ENCODE results near the gene TRIOBP.
"Not testable (repeated sequence)": the region's sequence is repeated elsewhere in the genome, so short reads cannot be mapped to it uniquely, and the experiment has no call there.

DNA sequence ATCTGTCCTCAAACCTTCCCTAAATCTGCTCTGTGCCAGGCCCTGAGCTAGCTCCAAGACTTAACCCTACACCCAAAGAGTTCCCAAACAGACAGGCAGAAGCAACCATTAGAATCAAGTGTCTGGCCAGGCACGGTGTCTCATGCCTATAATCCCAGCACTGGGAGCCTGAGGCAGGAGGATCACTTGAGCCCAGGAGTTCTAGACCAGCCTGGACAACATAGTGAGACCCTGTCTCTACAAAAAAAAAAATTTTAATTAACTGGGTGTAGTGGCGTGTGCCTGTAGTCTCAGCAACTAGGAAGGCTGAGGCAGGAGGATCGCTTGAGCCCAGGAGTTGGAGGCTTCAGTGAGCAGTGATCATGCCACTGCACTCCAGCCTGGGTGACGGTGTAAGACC is 40.3 kb upstream of the TRIOBP start:
- TF ChIP-seq POLR2AphosphoS5 (IDR thresholded peaks at IDR 0.05; ENCODE audit: borderline replicate concordance, low read depth, low read length); EZH2 (IDR thresholded peaks at IDR 0.05): not testable (repeated sequence)

All from SK-N-MC (cell line).